Brain microvascular endothelial cell (primary cell): ENCODE data around the gene CAPZA3.

Experiments
- DNase-seq: peaks from one replicate; pipeline ENCODE4 v3.0.0-alpha.2; 2020
- H3K27ac ChIP-seq: fragments of 250-450 bp; sonication (Bioruptor Pico); 2 replicates; pipeline ENCODE4 v1.5.1; 2020; ENCODE audit warnings: mild to moderate bottlenecking, moderate library complexity
- H3K27me3 ChIP-seq: fragments of 250-450 bp; sonication (Bioruptor Pico); replicated peaks from 2 replicates; pipeline ENCODE4 v1.5.1; 2020; ENCODE audit warnings: mild to moderate bottlenecking
- H3K36me3 ChIP-seq: fragments of 250-450 bp; sonication (Bioruptor Pico); replicated peaks from 2 replicates; pipeline ENCODE4 v1.5.1; 2020; ENCODE audit warnings: mild to moderate bottlenecking
- H3K4me3 ChIP-seq: 2 replicates; pipeline ENCODE4 v1.5.1; 2011; ENCODE audit warnings: low read depth, mild to moderate bottlenecking, control low read depth, low read length, moderate library complexity
- CTCF ChIP-seq: IDR thresholded peaks from 2 replicates; pipeline ENCODE4 v1.5.1; 2011; ENCODE audit warnings: low read depth, mild to moderate bottlenecking, moderate library complexity, low read length, control low read depth, inconsistent platforms; ENCODE audit errors: missing control alignments
- in situ Hi-C: cut with HindIII; loops from 2 replicates; pipeline ENCODE4 v1.10.0; 2017; ENCODE audit warnings: low sequenced_read_pairs, low pct_ligation_motif_present

Gene CAPZA3

GRCh38 chr12:18720690-18721089 is 17.2 kb upstream of the CAPZA3 start:
- DNase-seq = no peak
- Histone ChIP-seq H3K27ac (no peak overlapping the region), H3K36me3 (no peaks in the 10 kb centered on the region), H3K27me3 (no peaks in the 10 kb centered on the region), H3K4me3 (no peak overlapping the region)
- no peak for TF ChIP-seq CTCF
- in situ Hi-C loops = no loop called here

DNA sequence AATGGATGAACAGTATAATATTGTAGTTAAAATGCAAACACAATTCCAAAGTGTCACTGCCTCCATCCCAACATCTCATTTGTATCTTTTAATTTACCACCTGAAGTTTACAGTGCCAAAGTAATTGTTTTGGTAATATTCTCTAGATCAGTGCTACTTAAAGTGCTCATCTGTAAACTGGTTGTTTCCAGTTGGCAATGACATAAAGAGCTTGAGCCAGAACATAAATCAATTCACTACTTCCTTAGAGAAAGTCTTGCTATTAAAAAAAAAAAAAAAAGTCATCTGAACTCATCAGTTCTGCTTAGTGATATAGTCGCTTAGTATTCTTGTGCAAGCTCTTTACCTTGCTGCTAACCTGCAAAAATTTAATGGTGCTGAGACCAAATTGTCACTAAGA is 16.5 kb upstream of the CAPZA3 start:
- Histone ChIP-seq H3K27ac (no peak overlapping the region), H3K4me3 (no peak overlapping the region), H3K36me3 (no peaks in the 10 kb centered on the region), H3K27me3 (no peaks in the 10 kb centered on the region)
- no peak for TF ChIP-seq CTCF
- in situ Hi-C loops = no loop called here
- DNase-seq = no peak

- in situ Hi-C loops = no loop called here
- Histone ChIP-seq H3K27ac (no peak overlapping the region), H3K4me3 (no peak overlapping the region), H3K36me3 (no peaks in the 10 kb centered on the region), H3K27me3 (no peaks in the 10 kb centered on the region)
- peak; percentile 70 for DNase-seq
- TF ChIP-seq CTCF = no peak
Observed at GRCh38 chr12:18723752-18724151, 14.2 kb upstream of the CAPZA3 start.

- Histone ChIP-seq H3K27ac (no peak overlapping the region), H3K27me3 (no peaks in the 10 kb centered on the region), H3K36me3 (no peaks in the 10 kb centered on the region), H3K4me3 (no peak overlapping the region)
- DNase-seq = no peak
- TF ChIP-seq CTCF = no peak
- in situ Hi-C loops = no loop called here
Observed at GRCh38 chr12:18731156-18731555, 6.8 kb upstream of the CAPZA3 start.

- DNase-seq = peak; percentile 95
- H3K36me3 ChIP-seq = no peaks in the 10 kb centered on the region
- H3K27me3 ChIP-seq = no peaks in the 10 kb centered on the region
- TF ChIP-seq CTCF = no peak
- in situ Hi-C loops = no loop called here
- H3K4me3 ChIP-seq = no peak overlapping the region
- peak overlapping the region; percentile 88 for H3K27ac ChIP-seq
Observed at GRCh38 chr12:18747895-18748294, 10.0 kb downstream of the CAPZA3 start.

DNA sequence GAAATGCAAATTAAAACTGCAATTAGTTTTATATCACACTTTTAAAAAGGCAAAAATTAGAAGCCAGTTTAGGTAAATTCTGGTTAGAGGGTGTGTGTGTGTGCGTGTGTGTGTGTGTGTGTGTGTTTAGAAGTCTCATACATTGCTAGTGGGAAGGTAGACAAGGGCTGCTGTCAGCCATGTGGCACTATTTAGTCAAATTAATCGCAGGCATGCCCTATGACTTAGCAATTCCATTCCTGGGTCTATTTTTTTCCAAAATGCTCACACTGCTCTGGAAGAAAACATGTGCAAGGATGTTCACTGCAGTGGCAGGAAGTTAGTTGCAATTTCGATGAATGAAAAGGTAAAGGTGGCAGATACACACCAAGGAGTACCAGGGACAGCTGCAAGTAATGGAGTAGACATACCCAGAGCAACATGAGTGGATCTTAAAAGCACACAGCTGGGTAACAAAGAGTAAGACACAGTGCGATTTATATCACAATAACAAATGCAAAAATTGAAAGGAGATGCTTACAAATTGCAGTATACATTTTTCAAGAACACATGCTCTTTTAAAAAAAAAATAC is 11.6 kb downstream of the CAPZA3 start:
- DNase-seq = no peak
- H3K4me3 ChIP-seq = no peak overlapping the region
- in situ Hi-C loops = no loop called here
- no peaks in the 10 kb centered on the region for H3K27me3 ChIP-seq
- no peak overlapping the region for H3K27ac ChIP-seq
- no peaks in the 10 kb centered on the region for H3K36me3 ChIP-seq
- no peak for TF ChIP-seq CTCF
